Measurements from ENCODE around the gene KDM2A. TPM values are rescaled to one million over a fixed set of nuclear protein-coding genes. Genes with fewer than 3 reads are reported as not detected.

The KDM2A gene
- total RNA-seq, 1 experiment from 2014 or later, result 122 TPM

GRCh38 chr11:67083786-67084366, 35.2 kb upstream of the KDM2A start:
- no peaks in the 10 kb centered on the region for H3K9me3 Mint-ChIP-seq (ENCODE audit: unreplicated experiment)
- no peak overlapping the region for H3K4me3 Mint-ChIP-seq (ENCODE audit: unreplicated experiment)
- no peak overlapping the region for H3K4me3 ChIP-seq (ENCODE audit: low read depth, low read length)
- H3K36me3 ChIP-seq (ENCODE audit: control insufficient read depth, insufficient read depth, low read length), result no peaks in the 10 kb centered on the region
- POLR2A ChIA-PET, result no interaction called here
- intact Hi-C loops (cut with micrococcal nuclease; ENCODE audit: unreplicated experiment), result loop anchor here (5.0 kb wide), 1 partner anchor 33 kb away; the partner anchor contains the start of gene KDM2A
- H3K4me1 ChIP-seq, result peaks cover 11% of the 10 kb centered on the region
- DNase-seq, result no peak
- peaks cover 6% of the 10 kb centered on the region for H3K4me1 Mint-ChIP-seq (ENCODE audit: low read depth, unreplicated experiment)
- CTCF ChIA-PET, result interaction anchor here (0.6 to 0.8 kb wide), 3 partner anchors 35 to 60 kb away, joined by 5 to 6 read pairs (median 5); partner anchors contain the start of gene KDM2A
- no peak overlapping the region for H3K27ac Mint-ChIP-seq (ENCODE audit: unreplicated experiment)
- H3K36me3 Mint-ChIP-seq (ENCODE audit: insufficient read depth, unreplicated experiment), result no peaks in the 10 kb centered on the region
- TF ChIP-seq CTCF (IDR thresholded peaks at IDR 0.05; ENCODE audit: insufficient read depth in 1 of 2, low read depth in 1 of 2, low read length in 1 of 2, severe bottlenecking in 1 of 2, unreplicated experiment in 1 of 2), result no peak
- H3K9me3 ChIP-seq, result no peaks in the 10 kb centered on the region
- no peaks in the 10 kb centered on the region for H3K27me3 Mint-ChIP-seq (ENCODE audit: insufficient read depth, unreplicated experiment)
- BruUV-seq (replicated peaks), result no TSS peak
- H3K27me3 ChIP-seq (replicated peaks; ENCODE audit: control insufficient read depth, insufficient read depth, low read length), result no peaks in the 10 kb centered on the region

- DNase-seq, result no peak
- ChIA-PET CTCF (interaction anchor here (0.9 kb wide), 1 partner anchor 9 kb away, joined by 3 read pairs; no protein-coding TSS in a partner anchor), POLR2A (interaction anchor here (0.6 kb wide), 1 partner anchor 1234 kb away, joined by 3 read pairs; no protein-coding TSS in a partner anchor)
- no peak for TF ChIP-seq CTCF (IDR thresholded peaks at IDR 0.05; ENCODE audit: insufficient read depth in 1 of 2, low read depth in 1 of 2, low read length in 1 of 2, severe bottlenecking in 1 of 2, unreplicated experiment in 1 of 2)
- no peaks in the 10 kb centered on the region for H3K36me3 Mint-ChIP-seq (ENCODE audit: insufficient read depth, unreplicated experiment)
- no peaks in the 10 kb centered on the region for H3K27me3 Mint-ChIP-seq (ENCODE audit: insufficient read depth, unreplicated experiment)
- intact Hi-C loops (cut with micrococcal nuclease; ENCODE audit: unreplicated experiment), result no loop called here
- no peaks in the 10 kb centered on the region for H3K4me1 Mint-ChIP-seq (ENCODE audit: low read depth, unreplicated experiment)
- H3K4me3 Mint-ChIP-seq (ENCODE audit: unreplicated experiment), result no peak overlapping the region
- Histone ChIP-seq H3K4me3 (ENCODE audit: low read depth, low read length) (no peak overlapping the region), H3K36me3 (ENCODE audit: control insufficient read depth, insufficient read depth, low read length) (no peaks in the 10 kb centered on the region), H3K4me1 (peaks cover 5% of the 10 kb centered on the region; the same call in 1 of the 2 replicates), H3K27me3 (replicated peaks; ENCODE audit: control insufficient read depth, insufficient read depth, low read length) (no peaks in the 10 kb centered on the region), H3K9me3 (no peaks in the 10 kb centered on the region)
- H3K9me3 Mint-ChIP-seq (ENCODE audit: unreplicated experiment), result no peaks in the 10 kb centered on the region
- no peak overlapping the region for H3K27ac Mint-ChIP-seq (ENCODE audit: unreplicated experiment)
- no TSS peak for BruUV-seq (replicated peaks)
These were observed 33.4 kb upstream of the KDM2A start for GRCh38 chr11:67085617-67086016.

GRCh38 chr11:67090717-67091116, 28.3 kb upstream of the KDM2A start:
- no peak for TF ChIP-seq CTCF (IDR thresholded peaks at IDR 0.05; ENCODE audit: insufficient read depth in 1 of 2, low read depth in 1 of 2, low read length in 1 of 2, severe bottlenecking in 1 of 2, unreplicated experiment in 1 of 2)
- no peak overlapping the region for H3K27ac Mint-ChIP-seq (ENCODE audit: unreplicated experiment)
- Histone ChIP-seq H3K4me1 (no peaks in the 10 kb centered on the region; the same call in 1 of the 2 replicates), H3K9me3 (no peaks in the 10 kb centered on the region), H3K27me3 (replicated peaks; ENCODE audit: control insufficient read depth, insufficient read depth, low read length) (no peaks in the 10 kb centered on the region), H3K4me3 (ENCODE audit: low read depth, low read length) (no peak overlapping the region), H3K36me3 (ENCODE audit: control insufficient read depth, insufficient read depth, low read length) (no peaks in the 10 kb centered on the region)
- no peaks in the 10 kb centered on the region for H3K4me1 Mint-ChIP-seq (ENCODE audit: low read depth, unreplicated experiment)
- no peaks in the 10 kb centered on the region for H3K27me3 Mint-ChIP-seq (ENCODE audit: insufficient read depth, unreplicated experiment)
- no TSS peak for BruUV-seq (replicated peaks)
- H3K9me3 Mint-ChIP-seq (ENCODE audit: unreplicated experiment), result no peaks in the 10 kb centered on the region
- no peak overlapping the region for H3K4me3 Mint-ChIP-seq (ENCODE audit: unreplicated experiment)
- no peak for DNase-seq
- CTCF ChIA-PET, result interaction anchor here (0.6 kb wide), 1 partner anchor 29 kb away, joined by 4 read pairs; the partner anchor contains the start of gene KDM2A
- POLR2A ChIA-PET, result no interaction called here
- intact Hi-C loops (cut with micrococcal nuclease; ENCODE audit: unreplicated experiment), result no loop called here
- no peaks in the 10 kb centered on the region for H3K36me3 Mint-ChIP-seq (ENCODE audit: insufficient read depth, unreplicated experiment)
